HCEC 1CT (cell line): ENCODE data around the gene NOC4L.
A peak's percentile ranks its signal among the peaks of the same experiment; 100 is the strongest.
"Not testable (repeated sequence)": the region's sequence is repeated elsewhere in the genome, so short reads cannot be mapped to it uniquely, and the experiment has no call there.

ENCODE experiments used
- DNase-seq: peaks from one replicate; pipeline ENCODE4 v3.0.0-alpha.2; 2017

The NOC4L gene

DNA sequence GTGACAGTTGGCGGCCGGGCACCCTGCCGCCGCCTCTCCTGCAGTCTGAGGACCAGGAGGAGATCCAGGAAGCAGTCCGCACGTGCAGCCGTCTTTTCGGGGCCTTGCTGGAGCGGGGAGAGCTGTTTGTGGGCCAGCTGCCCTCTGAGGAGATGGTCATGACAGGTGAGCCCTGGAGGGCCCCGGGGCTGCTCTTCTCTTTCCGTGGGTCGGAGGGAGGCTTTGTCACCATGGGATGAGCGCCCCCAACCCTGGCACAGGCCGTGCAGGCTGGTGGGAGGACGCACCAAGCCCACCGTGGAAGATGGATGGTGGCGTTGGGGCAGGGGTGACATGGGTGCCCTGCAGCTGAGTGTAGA is 532 bp downstream of the NOC4L start:
- no peak for DNase-seq

DNA sequence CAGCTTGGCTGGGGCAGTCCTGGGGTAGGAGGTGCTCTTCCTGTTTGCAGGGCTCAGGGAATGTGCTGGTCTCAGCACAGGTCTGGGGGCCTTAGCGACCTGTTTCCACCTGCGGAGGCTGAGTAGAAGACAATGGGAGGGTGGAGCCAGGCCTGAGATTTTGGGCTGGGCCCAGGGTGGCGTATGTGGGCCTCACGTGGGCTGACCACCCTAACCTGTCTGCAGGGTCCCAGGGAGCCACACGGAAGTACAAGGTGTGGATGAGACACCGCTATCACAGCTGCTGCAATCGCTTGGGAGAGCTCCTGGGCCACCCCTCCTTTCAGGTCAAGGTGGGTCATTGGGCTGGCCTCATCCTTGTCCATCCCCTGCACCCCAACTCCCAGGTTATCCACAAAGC is 1.1 kb downstream of the NOC4L start:
- DNase-seq: no peak

DNA sequence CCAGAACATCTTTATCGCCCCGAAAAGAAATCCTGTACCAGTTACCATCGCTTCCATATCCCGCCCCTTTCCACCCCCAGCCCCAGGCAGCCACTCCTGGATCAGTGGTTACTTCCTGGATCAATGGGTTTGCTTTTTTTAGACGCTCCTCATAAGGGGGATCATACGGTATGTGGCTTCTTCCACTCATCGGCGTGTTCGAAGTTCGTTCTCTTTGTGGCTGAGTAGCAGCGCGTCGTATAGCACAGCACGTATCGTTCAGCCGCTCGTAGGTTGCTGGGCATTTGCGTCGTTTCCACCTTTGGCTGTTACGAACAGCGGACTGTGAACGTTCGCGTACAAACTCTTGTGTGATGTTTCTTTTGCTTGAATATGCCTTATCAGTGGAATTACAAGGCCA is 1.8 kb downstream of the NOC4L start:
- no peak for DNase-seq

DNA sequence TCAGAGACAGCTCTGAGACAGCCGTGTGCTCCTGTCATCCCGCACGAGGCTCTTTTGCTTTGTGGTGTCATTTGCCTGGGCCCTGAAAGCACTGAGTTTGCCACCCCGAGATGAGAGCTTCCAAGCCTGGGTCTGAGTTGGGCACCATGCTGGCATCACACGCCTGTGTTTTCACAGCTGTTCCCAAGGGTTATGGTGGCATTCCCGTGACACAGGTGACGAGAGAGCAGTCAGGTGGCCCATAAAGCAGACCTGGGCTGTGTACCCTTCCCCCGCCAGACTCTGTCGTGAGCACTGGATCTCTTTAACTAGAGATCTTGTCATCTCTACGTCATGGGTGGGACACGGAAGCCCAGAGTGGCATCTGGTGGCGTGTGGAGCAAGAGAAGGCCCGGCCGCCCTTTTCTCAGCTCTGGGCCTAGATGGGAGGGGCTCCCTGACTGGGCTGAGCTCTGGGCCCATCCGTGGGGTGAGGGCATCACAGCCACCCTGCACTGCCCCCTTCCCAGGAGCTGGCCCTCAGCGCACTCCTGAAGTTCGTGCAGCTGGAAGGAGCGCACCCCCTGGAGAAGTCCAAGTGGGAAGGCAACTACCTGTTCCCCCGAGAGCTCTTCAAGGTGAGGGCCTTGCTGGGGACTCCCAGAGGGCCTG is 2.6 kb downstream of the NOC4L start:
- no peak for DNase-seq

DNA sequence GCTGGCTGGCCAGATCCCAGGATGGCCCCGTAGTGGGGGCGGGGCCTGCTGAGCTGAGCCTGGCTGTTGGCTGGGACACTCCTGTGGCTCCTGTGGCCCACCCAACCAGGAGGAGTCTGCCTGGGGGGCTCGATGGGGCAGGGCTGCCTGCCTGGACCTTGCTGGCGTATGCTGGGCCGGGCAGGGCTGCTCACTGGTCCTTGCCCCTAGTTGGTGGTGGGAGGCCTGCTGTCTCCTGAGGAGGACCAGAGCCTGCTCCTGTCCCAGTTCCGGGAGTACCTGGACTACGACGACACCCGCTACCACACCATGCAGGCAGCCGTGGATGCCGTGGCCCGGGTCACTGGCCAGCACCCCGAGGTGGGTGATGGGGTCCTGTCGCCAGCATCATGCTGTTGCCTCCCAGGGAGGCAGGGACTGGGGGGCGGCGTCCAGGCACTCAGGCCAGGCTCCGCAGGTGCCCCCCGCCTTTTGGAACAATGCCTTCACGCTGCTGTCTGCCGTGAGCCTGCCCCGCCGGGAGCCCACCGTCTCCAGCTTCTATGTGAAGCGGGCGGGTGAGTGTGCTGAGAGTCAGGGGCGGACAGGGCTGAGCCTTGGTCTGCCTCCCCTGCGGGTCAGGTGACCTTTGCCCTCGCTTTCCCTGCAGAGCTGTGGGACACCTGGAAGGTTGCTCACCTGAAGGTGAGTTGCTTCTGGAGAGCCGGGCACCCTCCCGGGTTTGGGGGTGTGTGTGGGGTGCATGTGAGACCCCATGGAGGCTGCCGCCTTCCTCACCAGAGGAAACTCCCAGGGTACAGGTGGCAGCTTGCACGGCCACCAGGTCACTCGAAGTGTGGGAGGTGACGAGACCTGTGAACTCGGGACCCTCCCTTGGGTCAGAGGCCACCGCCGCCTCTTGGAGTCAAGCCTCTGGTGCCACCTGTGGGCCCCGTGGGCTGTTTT is 3.4 kb downstream of the NOC4L start:
- no peak for DNase-seq

DNA sequence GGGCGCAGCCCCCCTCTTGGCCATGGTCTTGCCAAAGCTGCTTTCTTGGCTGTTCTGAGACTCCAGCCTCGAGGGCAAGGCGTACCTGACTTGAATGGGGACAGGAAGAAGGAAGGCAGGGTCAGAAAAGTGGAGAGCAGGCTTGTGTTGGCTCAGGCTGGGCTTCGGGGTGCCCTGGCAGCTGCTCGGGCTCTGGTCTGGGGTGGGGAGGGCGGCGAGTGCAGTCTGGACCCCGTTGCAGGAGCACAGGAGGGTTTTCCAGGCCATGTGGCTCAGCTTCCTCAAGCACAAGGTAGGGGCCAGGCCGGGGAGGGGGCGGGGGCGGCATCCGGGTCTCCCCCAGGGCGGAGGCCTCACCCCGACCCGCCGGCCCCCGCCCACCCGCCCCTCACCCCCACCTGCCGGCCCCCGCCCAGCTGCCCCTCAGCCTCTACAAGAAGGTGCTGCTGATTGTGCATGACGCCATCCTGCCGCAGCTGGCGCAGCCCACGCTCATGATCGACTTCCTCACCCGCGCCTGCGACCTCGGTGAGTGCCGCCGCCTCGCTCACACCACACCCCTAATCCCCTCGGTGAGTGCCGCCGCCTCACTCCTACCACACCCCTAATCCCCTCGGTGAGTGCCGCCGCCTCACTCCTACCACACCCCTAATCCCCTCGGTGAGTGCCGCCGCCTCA is 4.2 kb downstream of the NOC4L start:
- DNase-seq: no peak

DNA sequence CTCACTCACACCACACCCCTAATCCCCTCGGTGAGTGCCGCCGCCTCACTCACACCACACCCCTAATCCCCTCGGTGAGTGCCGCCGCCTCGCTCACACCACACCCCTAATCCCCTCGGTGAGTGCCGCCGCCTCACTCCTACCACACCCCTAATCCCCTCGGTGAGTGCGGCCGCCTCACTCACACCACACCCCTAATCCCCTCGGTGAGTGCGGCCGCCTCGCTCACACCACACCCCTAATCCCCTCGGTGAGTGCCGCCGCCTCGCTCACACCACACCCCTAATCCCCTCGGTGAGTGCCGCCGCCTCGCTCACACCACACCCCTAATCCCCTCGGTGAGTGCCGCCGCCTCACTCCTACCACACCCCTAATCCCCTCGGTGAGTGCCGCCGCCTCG is 5.3 kb downstream of the NOC4L start:
- not testable (repeated sequence) for DNase-seq

DNA sequence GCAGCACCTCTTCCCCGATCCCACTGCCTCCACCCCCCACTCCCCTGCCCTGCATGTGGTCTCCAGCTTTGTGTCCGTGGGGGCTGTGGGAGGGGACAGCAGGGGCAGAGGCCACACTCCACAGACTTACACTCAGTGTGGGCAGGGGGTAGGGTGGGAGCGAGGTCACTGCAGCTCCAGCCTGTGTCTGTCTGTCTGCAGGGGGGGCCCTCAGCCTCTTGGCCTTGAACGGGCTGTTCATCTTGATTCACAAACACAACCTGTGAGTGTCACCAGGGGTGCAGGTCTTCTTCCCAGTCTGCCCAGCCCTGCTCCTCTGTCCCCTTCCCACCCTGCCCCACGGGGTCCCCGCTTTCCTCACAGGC is 6.5 kb downstream of the NOC4L start:
- DNase-seq: no peak

DNA sequence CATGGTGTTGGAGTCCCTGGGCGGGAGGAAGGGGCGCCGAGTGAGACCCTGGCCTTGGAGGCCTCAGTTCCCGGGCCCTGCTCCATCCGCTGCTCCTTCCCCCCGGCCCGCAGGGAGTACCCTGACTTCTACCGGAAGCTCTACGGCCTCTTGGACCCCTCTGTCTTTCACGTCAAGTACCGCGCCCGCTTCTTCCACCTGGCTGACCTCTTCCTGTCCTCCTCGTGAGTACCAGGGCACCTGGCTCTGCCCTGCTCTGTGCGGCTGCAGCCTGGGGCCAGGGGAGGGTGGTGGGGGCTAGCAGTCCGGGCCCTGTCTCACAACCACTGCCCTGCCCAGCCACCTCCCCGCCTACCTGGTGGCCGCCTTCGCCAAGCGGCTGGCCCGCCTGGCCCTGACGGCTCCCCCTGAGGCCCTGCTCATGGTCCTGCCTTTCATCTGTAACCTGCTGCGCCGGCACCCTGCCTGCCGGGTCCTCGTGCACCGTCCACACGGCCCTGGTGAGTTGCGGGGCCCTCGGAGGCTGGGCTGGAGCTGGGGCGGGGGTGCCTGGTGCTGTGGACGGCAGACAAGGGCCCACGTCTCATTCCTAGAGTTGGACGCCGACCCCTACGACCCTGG is 7.0 kb downstream of the NOC4L start:
- DNase-seq: no peak

DNA sequence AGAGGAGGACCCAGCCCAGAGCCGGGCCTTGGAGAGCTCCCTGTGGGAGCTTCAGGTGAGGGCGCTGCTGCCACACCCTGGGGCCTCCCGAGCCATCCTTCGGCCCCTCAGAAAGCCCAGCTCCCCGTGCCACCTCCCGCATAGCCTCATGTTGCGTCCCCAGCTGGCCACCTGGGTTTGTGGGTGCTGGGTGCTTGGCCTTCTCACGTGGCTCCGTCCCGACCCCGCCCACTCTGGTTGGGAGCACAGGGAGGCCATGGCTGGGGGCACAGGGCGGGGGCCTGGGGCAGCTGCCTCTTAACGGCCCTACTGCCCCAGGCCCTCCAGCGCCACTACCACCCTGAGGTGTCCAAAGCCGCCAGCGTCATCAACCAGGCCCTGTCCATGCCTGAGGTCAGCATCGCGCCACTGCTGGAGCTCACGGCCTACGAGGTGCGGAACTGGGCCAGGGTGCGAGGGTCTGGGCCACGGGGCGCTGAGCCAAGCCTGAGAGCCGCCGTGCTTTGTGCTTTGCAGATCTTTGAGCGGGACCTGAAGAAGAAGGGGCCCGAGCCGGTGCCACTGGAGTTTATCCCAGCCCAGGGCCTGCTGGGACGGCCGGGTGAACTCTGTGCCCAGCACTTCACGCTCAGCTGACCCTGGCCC is 7.6 kb downstream of the NOC4L start:
- no peak for DNase-seq

DNA sequence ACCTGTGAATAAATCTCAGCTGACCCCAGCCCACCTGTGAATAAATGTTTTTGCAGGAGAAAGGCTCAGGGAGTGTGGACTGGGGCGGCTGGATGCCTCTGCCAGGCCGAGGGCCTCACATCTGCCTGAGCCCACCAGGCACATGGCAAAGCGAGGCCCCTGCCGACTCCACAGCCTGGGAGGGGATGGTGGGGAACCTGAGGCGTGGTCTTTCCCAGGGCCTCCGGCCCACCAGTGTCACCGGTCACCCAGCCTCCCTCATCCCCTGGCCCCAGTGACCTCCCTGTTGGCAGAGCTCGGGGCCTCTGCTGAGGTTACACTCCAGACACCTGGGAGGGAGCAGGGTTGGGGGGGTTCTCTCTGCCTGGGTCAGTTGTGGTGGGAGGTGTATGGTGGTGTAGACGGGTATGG is 8.2 kb downstream of the NOC4L start:
- DNase-seq: no peak

DNA sequence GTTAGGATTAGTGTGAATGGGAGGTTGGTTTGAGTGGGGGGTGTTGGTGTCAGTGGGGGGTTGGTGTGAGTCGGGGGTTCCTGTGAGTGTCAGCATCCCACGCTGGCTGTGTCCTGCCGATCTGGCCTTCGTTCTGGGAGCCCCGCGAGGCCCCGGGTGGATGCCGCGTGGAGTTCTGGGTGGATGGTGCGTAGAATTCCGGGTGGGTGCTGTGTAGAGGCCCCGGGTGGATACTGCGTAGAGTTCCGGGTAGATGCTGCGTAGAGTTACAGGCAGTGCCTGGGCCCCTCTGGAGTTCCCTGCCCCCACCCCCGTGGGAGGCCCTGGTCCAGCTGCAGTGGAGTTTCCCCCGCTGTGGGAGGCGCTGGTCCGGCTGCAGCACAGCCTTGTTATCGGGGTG is 8.7 kb downstream of the NOC4L start:
- DNase-seq: no peak

DNA sequence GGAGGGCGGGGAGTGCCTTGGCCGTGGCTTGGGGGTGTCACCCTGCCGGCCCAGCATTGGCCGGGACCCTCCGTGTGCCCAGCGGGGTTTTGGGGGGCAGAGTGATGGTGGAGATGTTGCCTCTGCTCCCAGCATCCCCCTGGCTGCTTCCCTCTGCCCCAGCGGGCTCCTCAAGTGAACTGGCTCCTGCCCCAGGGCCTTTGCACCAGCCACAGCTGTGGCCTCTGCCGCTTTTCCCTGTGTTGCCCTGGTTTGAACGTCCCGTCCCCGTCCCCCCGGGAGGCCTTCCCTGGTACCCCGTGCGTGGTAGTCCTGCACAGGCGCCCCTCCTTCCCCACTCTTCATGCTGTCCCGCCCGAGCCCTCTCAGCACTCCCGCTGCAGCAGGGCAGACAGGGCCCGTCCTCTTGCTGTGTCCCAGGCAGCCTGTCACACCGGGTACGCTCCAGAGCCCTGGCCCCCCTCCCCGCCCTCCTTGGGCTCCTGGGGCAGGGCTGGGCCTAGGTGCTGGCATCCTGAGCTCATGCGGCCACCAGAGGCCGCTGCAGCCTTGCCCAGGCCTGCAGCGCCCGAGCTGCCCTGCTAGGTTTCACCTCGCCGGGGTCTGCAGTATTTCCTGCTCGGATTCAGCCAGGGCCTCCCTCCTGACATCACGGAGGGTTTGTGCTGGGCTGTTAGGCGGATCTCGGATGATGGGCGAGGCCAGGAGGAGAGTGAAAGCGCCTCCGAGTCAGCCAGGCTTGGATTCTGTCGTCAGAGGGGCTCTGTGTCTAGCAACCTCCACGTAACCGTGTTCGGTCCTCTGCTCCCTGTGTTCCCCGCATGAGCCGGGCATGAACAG is 9.5 kb downstream of the NOC4L start:
- DNase-seq: peak; percentile 50

DNA sequence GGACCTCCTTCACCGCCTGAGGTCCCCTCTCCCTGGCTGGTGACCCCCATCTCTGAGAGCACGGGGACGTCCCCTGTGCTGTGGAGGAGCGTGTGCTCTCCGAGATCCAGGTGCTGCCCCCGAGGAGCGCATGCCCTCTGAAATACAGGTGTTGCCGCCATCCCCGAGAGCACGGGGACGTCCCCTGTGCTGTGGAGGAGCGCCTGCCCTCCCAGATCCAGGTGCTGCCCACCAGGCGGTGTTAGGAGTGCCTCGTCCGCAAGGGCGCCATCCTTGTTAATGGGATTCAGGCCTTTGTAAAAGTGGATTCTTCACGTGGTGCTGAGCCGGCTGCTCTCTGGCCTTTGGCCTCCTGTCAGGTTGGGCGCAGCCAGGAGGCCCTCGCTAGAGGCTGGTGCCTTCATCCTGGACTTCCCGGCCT is 10.1 kb downstream of the NOC4L start:
- no peak for DNase-seq

DNA sequence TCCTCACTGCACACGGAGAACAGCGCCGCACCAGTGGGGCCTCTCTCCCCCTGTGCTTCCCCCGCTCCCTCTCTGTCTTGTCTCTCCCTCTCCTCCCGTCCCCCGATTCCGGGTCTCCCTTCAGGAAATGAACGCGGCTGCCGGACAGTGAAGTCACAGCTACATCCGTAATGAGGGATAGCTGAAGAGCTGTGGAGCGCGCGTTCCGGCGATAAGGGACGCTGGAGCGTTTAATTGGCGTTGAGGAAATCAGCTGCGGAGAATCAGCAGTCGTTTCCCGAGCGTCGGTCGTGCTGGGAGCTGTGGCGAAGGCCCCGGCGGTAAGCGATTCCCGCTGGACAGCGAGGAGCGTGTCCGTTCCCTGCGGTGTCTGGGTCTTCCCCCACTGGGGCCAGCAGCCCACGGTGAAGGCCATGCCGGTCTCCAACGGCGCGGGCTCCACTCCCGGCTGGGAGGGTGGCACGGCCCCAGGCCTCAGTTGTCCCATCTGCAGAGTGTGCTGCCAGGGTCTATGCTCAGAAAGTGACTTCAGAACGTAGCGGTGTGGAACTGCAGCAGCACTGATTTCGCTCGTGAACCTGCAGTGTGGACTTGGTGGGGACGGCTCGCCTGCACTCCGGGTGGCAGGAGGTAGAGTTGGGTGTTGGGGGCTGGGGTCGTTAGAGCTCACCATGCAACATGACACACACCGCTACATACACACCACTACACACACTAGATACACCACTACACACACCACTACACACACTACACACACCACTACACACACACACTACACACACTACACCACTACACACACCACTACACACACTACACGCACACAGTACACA is 10.9 kb downstream of the NOC4L start:
- DNase-seq: no peak

DNA sequence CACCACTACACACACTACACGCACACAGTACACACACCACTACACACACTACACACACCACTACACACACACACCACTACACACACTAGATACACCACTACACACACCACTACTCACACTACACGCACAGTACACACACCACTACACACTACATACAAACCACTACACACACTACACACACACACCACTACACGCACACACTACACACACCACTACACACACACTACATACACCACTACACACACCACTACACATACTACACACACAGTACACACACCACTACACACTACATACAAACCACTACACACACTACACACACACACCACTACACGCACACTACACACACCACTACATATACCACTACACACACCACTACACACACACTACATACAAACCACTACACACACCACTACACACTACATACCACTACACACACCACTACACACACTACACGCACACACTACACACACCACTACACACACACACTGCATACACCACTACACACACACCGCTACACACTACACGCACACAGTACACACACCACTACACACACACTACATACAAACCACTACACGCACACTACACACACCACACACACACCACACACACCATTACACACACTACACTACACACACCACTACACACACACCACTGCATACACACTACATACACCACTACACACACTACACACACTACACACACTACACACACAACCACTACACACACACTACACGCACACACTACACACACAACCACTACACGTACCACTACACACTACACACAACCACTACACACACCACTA is 11.7 kb downstream of the NOC4L start:
- no peak for DNase-seq

DNA sequence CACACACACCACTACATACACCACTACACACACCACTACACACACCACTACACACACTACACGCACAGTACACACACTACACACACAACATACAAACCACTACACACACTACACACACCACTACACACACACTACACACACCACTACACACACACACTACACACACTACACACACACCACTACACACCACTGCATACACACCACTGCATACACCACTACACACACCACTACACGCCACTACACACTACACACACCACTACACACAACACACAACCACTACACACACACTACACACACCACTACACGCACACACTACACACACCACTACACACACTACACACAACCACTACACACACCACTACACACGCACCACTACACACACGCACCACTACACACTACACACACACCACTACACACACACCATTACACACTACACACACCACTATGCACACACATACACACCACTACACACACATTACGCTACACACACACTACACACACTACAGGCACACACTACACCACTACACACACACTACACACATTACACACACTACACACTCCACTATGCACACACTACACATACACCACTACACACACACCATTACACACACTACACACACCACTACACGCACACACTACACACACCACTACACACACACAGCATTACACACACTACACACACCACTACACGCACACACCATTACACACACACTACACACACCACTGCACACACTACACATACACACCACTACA is 12.5 kb downstream of the NOC4L start:
- no peak for DNase-seq

DNA sequence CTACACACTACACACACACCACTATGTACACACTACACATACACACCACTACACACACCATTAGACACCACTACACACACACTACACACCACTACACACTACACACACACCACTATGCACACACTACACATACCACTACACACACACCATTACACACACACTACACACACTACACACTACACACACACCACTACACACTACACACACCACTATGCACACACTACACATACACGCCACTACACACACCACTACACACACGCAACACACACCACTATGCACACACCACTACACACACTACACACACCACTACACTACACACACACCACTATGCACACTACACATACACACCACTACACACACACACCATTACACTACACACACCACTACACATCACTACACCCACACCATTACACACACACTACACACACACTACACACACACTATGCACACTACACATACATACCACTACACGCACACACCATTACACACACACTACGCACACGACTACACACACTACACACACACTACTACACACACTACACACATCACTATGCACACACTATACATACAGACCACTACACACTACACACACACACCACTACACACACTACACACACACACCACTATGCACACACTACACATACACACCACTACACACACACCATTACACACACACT is 13.6 kb downstream of the NOC4L start:
- no peak for DNase-seq
